Measurements from ENCODE around the gene IFT172.

GRCh38 chr2:27522400-27522945 is 32.9 kb upstream of the IFT172 start:
- no peak for TF ChIP-seq POLR2A (IDR thresholded peaks at IDR 0.05)
- TF ChIP-seq, protein P1, sequence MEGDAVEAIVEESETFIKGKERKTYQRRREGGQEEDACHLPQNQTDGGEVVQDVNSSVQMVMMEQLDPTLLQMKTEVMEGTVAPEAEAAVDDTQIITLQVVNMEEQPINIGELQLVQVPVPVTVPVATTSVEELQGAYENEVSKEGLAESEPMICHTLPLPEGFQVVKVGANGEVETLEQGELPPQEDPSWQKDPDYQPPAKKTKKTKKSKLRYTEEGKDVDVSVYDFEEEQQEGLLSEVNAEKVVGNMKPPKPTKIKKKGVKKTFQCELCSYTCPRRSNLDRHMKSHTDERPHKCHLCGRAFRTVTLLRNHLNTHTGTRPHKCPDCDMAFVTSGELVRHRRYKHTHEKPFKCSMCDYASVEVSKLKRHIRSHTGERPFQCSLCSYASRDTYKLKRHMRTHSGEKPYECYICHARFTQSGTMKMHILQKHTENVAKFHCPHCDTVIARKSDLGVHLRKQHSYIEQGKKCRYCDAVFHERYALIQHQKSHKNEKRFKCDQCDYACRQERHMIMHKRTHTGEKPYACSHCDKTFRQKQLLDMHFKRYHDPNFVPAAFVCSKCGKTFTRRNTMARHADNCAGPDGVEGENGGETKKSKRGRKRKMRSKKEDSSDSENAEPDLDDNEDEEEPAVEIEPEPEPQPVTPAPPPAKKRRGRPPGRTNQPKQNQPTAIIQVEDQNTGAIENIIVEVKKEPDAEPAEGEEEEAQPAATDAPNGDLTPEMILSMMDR (IDR thresholded peaks at IDR 0.05), result no peak

Data from body of pancreas (tissue), 4 donors.